CD4-positive, alpha-beta T cell treated with Interleukin-15 for 1 hour (primary cell): ENCODE data around the gene HSD17B4.
"Not testable (repeated sequence)": the region's sequence is repeated elsewhere in the genome, so short reads cannot be mapped to it uniquely, and the experiment has no call there.

ENCODE experiments used
- DNase-seq: peaks from one replicate; pipeline ENCODE4 v3.0.0-alpha.2; 2020

The HSD17B4 gene

GRCh38 chr5:119452373-119453039 is at the start of gene HSD17B4:
TSS of gene HSD17B4 (plus strand) at chr5:119452497. CDS start at chr5:119452576, 79 bp downstream.
- peak; percentile 80 for DNase-seq

- DNase-seq = no peak
Measured at GRCh38 chr5:119402555-119402954, 49.7 kb upstream of the HSD17B4 start.

GRCh38 chr5:119404033-119404432 is 48.3 kb upstream of the HSD17B4 start:
- DNase-seq = no peak

GRCh38 chr5:119405419-119405818 is 46.9 kb upstream of the HSD17B4 start:
- no peak for DNase-seq

- no peak for DNase-seq
Measured at GRCh38 chr5:119406551-119407110, 45.7 kb upstream of the HSD17B4 start.

- DNase-seq = no peak
Measured at GRCh38 chr5:119409235-119409815, 43.0 kb upstream of the HSD17B4 start.

- no peak for DNase-seq
Measured at GRCh38 chr5:119410448-119411159, 41.7 kb upstream of the HSD17B4 start.

GRCh38 chr5:119411361-119412278 is 40.7 kb upstream of the HSD17B4 start:
- DNase-seq = peak; percentile 68

- no peak for DNase-seq
Measured at GRCh38 chr5:119412279-119413227, 39.7 kb upstream of the HSD17B4 start.

GRCh38 chr5:119414124-119414734 is 38.1 kb upstream of the HSD17B4 start:
- DNase-seq = peak; percentile 46

GRCh38 chr5:119417891-119418605 is 34.2 kb upstream of the HSD17B4 start:
- no peak for DNase-seq

- no peak for DNase-seq
Measured at GRCh38 chr5:119418606-119419100, 33.6 kb upstream of the HSD17B4 start.

GRCh38 chr5:119420169-119420568 is 32.1 kb upstream of the HSD17B4 start:
- no peak for DNase-seq

GRCh38 chr5:119426057-119426456 is 26.2 kb upstream of the HSD17B4 start:
- no peak for DNase-seq

- no peak for DNase-seq
Measured at GRCh38 chr5:119427060-119427459, 25.2 kb upstream of the HSD17B4 start.

GRCh38 chr5:119427596-119427995 is 24.7 kb upstream of the HSD17B4 start:
- DNase-seq = not testable (repeated sequence)

GRCh38 chr5:119428166-119428565 is 24.1 kb upstream of the HSD17B4 start:
- not testable (repeated sequence) for DNase-seq

GRCh38 chr5:119428574-119428973 is 23.7 kb upstream of the HSD17B4 start:
- DNase-seq = not testable (repeated sequence)

- DNase-seq = not testable (repeated sequence)
Measured at GRCh38 chr5:119432674-119433237, 19.5 kb upstream of the HSD17B4 start.
